ENCODE measurements around the gene PIEZO1.

PIEZO1 gene

GRCh38 chr16:88723507-88723887 is 61.5 kb downstream of the PIEZO1 start:
- in situ Hi-C loops (cut with MboI; ENCODE audit: low sequenced_read_pairs) = no loop called here

GRCh38 chr16:88722784-88723506 is 62.1 kb downstream of the PIEZO1 start:
- in situ Hi-C loops (cut with MboI; ENCODE audit: low sequenced_read_pairs) = no loop called here

GRCh38 chr16:88721815-88722755 is 62.9 kb downstream of the PIEZO1 start:
- in situ Hi-C loops (cut with MboI; ENCODE audit: low sequenced_read_pairs) = no loop called here

- in situ Hi-C loops (cut with MboI; ENCODE audit: low sequenced_read_pairs) = no loop called here
Measured at GRCh38 chr16:88721236-88721635, 63.8 kb downstream of the PIEZO1 start.

- in situ Hi-C loops (cut with MboI; ENCODE audit: low sequenced_read_pairs) = no loop called here
Measured at GRCh38 chr16:88720396-88720970, 64.5 kb downstream of the PIEZO1 start.

- in situ Hi-C loops (cut with MboI; ENCODE audit: low sequenced_read_pairs) = no loop called here
Measured at GRCh38 chr16:88719933-88720296, 65.1 kb downstream of the PIEZO1 start.

GRCh38 chr16:88719267-88719932 is 65.6 kb downstream of the PIEZO1 start:
- in situ Hi-C loops (cut with MboI; ENCODE audit: low sequenced_read_pairs) = no loop called here

- in situ Hi-C loops (cut with MboI; ENCODE audit: low sequenced_read_pairs) = no loop called here
Measured at GRCh38 chr16:88718178-88718577, 66.8 kb downstream of the PIEZO1 start.

- in situ Hi-C loops (cut with MboI; ENCODE audit: low sequenced_read_pairs) = no loop called here
Measured at GRCh38 chr16:88716601-88717001, 68.4 kb downstream of the PIEZO1 start.

- in situ Hi-C loops (cut with MboI; ENCODE audit: low sequenced_read_pairs) = no loop called here
Measured at GRCh38 chr16:88716201-88716600, 68.8 kb downstream of the PIEZO1 start.

GRCh38 chr16:88715312-88716190 is 69.5 kb downstream of the PIEZO1 start:
- in situ Hi-C loops (cut with MboI; ENCODE audit: low sequenced_read_pairs) = no loop called here

GRCh38 chr16:88714420-88715302 is 70.4 kb downstream of the PIEZO1 start:
- in situ Hi-C loops (cut with MboI; ENCODE audit: low sequenced_read_pairs) = no loop called here

GRCh38 chr16:88713568-88714419 is 71.2 kb downstream of the PIEZO1 start:
- in situ Hi-C loops (cut with MboI; ENCODE audit: low sequenced_read_pairs) = no loop called here

- in situ Hi-C loops (cut with MboI; ENCODE audit: low sequenced_read_pairs) = no loop called here
Measured at GRCh38 chr16:88713054-88713453, 72.0 kb downstream of the PIEZO1 start.

- in situ Hi-C loops (cut with MboI; ENCODE audit: low sequenced_read_pairs) = no loop called here
Measured at GRCh38 chr16:88712362-88712979, 72.5 kb downstream of the PIEZO1 start.

GRCh38 chr16:88711750-88712340 is 73.2 kb downstream of the PIEZO1 start:
- in situ Hi-C loops (cut with MboI; ENCODE audit: low sequenced_read_pairs) = no loop called here

GRCh38 chr16:88710556-88710955 is 74.5 kb downstream of the PIEZO1 start:
- in situ Hi-C loops (cut with MboI; ENCODE audit: low sequenced_read_pairs) = no loop called here
